Parathyroid adenoma (tissue), 2 donors: ENCODE data around the gene LIPC.

Experiments
- H2AFZ ChIP-seq: fragments of 300-600 bp; sonication (generic); one replicate; pipeline ENCODE4 v1.7.0; 2017; ENCODE audit warnings: antibody characterized with exemption, mild to moderate bottlenecking
- H3K27ac ChIP-seq: fragments of 300-600 bp; sonication (generic); one replicate; pipeline ENCODE4 v1.7.0; 2017
- H3K27me3 ChIP-seq: fragments of 300-600 bp; sonication (generic); one replicate; pipeline ENCODE4 v1.7.0; 2017; ENCODE audit warnings: low read length; ENCODE audit not compliant: control insufficient read depth, insufficient read depth
- H3K36me3 ChIP-seq: fragments of 300-600 bp; sonication (generic); one replicate; pipeline ENCODE4 v1.7.0; 2017; ENCODE audit warnings: low read length; ENCODE audit not compliant: control insufficient read depth, insufficient read depth
- H3K4me1 ChIP-seq: fragments of 300-600 bp; sonication (generic); one replicate; pipeline ENCODE4 v1.7.0; 2017; ENCODE audit warnings: control low read depth
- H3K4me2 ChIP-seq: fragments of 300-600 bp; sonication (generic); one replicate; pipeline ENCODE4 v1.7.0; 2017; ENCODE audit warnings: low read length
- H3K4me3 ChIP-seq: fragments of 300-600 bp; sonication (generic); one replicate; pipeline ENCODE4 v1.7.0; 2017; ENCODE audit warnings: low read depth, low read length
- H3K79me2 ChIP-seq: fragments of 300-600 bp; sonication (generic); one replicate; pipeline ENCODE4 v1.7.0; 2017; ENCODE audit warnings: control low read depth
- H3K9ac ChIP-seq: fragments of 300-600 bp; sonication (generic); one replicate; pipeline ENCODE4 v1.7.0; 2017; ENCODE audit warnings: mild to moderate bottlenecking
- H3K9me3 ChIP-seq: fragments of 300-600 bp; sonication (generic); one replicate; pipeline ENCODE4 v1.7.0; 2017; ENCODE audit warnings: low read length; ENCODE audit not compliant: control insufficient read depth
- TF ChIP-seq, protein P1 (sequence below): fragments of 300-600 bp; sonication (generic); IDR thresholded peaks from one replicate; pipeline ENCODE4 v1.7.0; 2017; ENCODE audit warnings: antibody characterized with exemption, mild to moderate bottlenecking
- donor health status: primary hyperparathyroidism.

Gene LIPC

DNA sequence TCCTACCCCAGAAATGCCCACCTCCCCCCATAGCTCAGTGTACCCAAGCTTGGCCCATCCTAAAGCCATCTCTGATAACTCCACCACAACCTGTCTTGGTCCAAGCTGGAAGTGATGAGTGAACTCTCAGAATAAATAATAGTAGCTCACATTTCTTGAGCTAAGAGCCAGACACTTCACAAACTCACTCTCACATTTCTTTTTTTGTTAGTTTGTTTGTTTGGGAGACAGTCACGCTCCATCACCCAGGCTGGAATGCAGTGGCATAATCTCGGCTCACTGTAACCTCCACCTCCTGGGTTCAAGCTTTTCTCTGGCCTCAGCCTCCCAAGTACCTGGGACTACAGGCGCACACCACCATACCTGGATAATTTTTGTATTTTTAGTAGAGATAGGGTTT is 46.2 kb downstream of the LIPC start:
- H3K4me3 ChIP-seq: no peak overlapping the region
- H3K9me3 ChIP-seq: no peaks in the 10 kb centered on the region
- no peaks in the 10 kb centered on the region for H3K27me3 ChIP-seq
- no peak overlapping the region for H3K27ac ChIP-seq
- no peaks in the 10 kb centered on the region for H3K4me1 ChIP-seq
- H3K4me2 ChIP-seq: no peak overlapping the region
- H3K36me3 ChIP-seq: no peaks in the 10 kb centered on the region
- TF ChIP-seq, protein P1, sequence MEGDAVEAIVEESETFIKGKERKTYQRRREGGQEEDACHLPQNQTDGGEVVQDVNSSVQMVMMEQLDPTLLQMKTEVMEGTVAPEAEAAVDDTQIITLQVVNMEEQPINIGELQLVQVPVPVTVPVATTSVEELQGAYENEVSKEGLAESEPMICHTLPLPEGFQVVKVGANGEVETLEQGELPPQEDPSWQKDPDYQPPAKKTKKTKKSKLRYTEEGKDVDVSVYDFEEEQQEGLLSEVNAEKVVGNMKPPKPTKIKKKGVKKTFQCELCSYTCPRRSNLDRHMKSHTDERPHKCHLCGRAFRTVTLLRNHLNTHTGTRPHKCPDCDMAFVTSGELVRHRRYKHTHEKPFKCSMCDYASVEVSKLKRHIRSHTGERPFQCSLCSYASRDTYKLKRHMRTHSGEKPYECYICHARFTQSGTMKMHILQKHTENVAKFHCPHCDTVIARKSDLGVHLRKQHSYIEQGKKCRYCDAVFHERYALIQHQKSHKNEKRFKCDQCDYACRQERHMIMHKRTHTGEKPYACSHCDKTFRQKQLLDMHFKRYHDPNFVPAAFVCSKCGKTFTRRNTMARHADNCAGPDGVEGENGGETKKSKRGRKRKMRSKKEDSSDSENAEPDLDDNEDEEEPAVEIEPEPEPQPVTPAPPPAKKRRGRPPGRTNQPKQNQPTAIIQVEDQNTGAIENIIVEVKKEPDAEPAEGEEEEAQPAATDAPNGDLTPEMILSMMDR: no peak
- no peak overlapping the region for H2AFZ ChIP-seq
- no peak overlapping the region for H3K9ac ChIP-seq
- no peaks in the 10 kb centered on the region for H3K79me2 ChIP-seq

DNA sequence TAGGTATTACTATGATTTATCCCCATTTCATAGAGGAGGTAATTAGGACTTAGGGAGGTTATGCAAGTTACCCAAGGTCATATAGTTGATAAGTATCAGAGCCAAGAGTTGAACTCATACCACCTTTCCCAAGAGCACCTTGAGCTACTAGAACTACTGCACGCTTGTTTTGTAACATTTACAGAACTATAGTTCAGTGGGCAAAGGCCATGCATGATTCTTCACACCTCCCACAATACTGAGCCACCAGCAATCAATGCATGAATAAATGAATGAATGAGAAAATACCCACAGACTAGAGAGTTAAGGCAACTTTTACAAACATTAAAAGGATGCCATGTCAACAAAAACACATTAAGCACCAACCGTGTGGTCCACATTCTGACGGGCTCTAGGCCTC is 46.8 kb downstream of the LIPC start:
- TF ChIP-seq, protein P1: no peak
- Histone ChIP-seq H3K9ac (no peak overlapping the region), H3K4me1 (no peaks in the 10 kb centered on the region), H3K27me3 (no peaks in the 10 kb centered on the region), H2AFZ (no peak overlapping the region), H3K4me3 (no peak overlapping the region), H3K36me3 (no peaks in the 10 kb centered on the region), H3K4me2 (no peak overlapping the region), H3K79me2 (no peaks in the 10 kb centered on the region), H3K9me3 (no peaks in the 10 kb centered on the region), H3K27ac (no peak overlapping the region)

DNA sequence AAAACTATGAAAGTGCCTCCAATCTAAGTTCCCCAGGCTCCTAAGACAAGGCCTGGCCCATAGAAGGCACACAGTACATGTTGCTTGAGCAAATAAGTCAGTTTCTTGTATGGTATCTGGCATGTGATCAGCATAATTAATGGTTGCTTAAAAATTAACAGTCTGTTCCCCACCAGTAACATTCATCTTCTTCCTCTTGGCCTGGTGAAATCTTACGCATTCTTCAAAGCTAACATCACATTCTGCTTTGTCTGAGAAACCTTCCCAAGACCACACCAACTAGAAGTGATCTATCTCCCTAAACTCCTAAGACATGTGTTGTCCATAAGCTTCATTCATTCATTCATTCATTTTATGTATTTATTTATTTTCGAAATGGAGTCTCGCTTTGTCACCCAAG is 48.1 kb downstream of the LIPC start:
- H3K4me3 ChIP-seq: no peak overlapping the region
- no peak overlapping the region for H3K27ac ChIP-seq
- no peaks in the 10 kb centered on the region for H3K36me3 ChIP-seq
- H3K4me2 ChIP-seq: no peak overlapping the region
- no peaks in the 10 kb centered on the region for H3K27me3 ChIP-seq
- no peaks in the 10 kb centered on the region for H3K79me2 ChIP-seq
- no peaks in the 10 kb centered on the region for H3K4me1 ChIP-seq
- H3K9me3 ChIP-seq: no peaks in the 10 kb centered on the region
- no peak overlapping the region for H3K9ac ChIP-seq
- H2AFZ ChIP-seq: no peak overlapping the region
- TF ChIP-seq, protein P1: no peak

DNA sequence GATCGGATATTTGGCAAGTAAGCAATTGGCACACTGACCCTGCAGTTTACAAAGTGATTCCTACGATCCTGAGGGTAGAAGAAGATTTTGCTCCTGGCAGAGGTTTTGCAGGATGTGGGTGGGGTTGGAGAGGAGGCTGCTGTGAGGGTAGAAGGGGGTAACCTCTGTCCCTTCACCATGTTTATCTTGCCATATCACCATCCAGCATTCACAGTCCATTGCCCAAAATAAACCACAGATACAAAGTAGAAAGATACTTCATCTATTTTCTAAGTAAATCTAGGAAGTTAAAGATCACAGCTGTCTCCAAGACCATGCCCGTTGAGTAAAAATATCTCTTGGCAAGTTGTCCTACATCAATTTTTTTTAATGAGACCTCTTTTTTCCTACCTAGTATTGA is 51.6 kb downstream of the LIPC start:
- TF ChIP-seq, protein P1: no peak
- Histone ChIP-seq H2AFZ (no peak overlapping the region), H3K4me3 (no peak overlapping the region), H3K4me2 (no peak overlapping the region), H3K79me2 (no peaks in the 10 kb centered on the region), H3K36me3 (no peaks in the 10 kb centered on the region), H3K4me1 (no peaks in the 10 kb centered on the region), H3K9me3 (no peaks in the 10 kb centered on the region), H3K27ac (no peak overlapping the region), H3K9ac (no peak overlapping the region), H3K27me3 (no peaks in the 10 kb centered on the region)

DNA sequence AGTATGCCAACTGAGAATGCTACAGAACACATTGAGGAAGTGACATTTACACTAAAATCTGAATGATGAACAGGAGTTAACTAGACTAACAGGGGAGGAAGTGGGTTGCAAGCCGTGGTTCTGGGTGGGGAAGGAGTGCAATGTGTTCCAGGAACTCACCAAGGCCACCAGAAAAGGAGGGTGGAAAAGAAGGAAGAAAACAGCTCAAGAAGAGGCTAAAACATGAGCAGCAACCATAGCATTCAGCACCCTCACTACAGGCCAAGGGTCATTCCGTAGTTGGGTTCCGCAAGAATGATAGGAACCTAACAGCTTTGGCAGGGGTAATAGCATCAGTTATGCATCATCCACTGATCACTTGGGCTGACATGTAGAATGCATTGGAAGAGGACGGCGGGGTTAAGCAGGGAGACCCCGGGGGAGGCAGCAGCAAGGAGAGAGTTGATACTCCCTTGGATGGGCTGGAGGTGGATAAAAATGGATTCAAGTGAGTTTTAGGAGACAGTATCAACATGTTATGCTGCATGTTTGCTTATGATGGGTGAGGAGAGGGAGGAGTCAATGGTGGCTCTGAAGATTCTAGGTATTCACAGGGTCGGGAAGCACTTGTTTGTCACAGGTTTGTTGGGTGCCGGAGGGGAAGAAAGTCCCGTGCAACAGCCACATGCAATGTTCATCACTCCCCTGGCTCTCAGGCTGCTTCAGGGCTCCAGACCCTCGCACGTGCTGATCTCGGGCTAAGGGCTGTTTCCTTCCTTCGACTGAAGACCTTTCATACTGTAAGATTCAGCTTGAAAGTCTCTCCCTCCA is 53.2 kb downstream of the LIPC start:
- no peak overlapping the region for H2AFZ ChIP-seq
- no peaks in the 10 kb centered on the region for H3K27me3 ChIP-seq
- H3K4me1 ChIP-seq: no peaks in the 10 kb centered on the region
- no peak overlapping the region for H3K27ac ChIP-seq
- H3K36me3 ChIP-seq: no peaks in the 10 kb centered on the region
- no peak overlapping the region for H3K9ac ChIP-seq
- no peaks in the 10 kb centered on the region for H3K9me3 ChIP-seq
- no peak overlapping the region for H3K4me2 ChIP-seq
- TF ChIP-seq, protein P1: no peak
- no peak overlapping the region for H3K4me3 ChIP-seq
- H3K79me2 ChIP-seq: no peaks in the 10 kb centered on the region
